HEK293 (cell line): ENCODE results near the gene FANCD2OS.

Source experiments
- ELK4 ChIP-seq: IDR thresholded peaks from 2 replicates; pipeline ENCODE4 v1.6.1; 2011; ENCODE audit warnings: mild to moderate bottlenecking, low read depth, low read length, borderline replicate concordance
- GLIS1 ChIP-seq: fragments of 450-650 bp; formaldehyde crosslinking; IDR thresholded peaks from 2 replicates; pipeline ENCODE4 v1.5.1; 2016; ENCODE audit warnings: missing biosample characterization, missing genetic modification characterization
- HOXA7 ChIP-seq: sonication (generic); formaldehyde crosslinking; IDR thresholded peaks from 2 replicates; pipeline ENCODE4 v1.8.1; 2022; ENCODE audit warnings: missing genetic modification reagents, borderline replicate concordance
- HOXC10 ChIP-seq: sonication (generic); formaldehyde crosslinking; IDR thresholded peaks from 2 replicates; pipeline ENCODE4 v1.8.1; 2023; ENCODE audit warnings: mild to moderate bottlenecking, missing genetic modification reagents
- KLF9 ChIP-seq: fragments of 450-650 bp; formaldehyde crosslinking; IDR thresholded peaks from 2 replicates; pipeline ENCODE4 v1.5.1; 2016; ENCODE audit warnings: missing biosample characterization, missing genetic modification characterization, low read depth
- SETDB1 ChIP-seq: IDR thresholded peaks from one replicate; pipeline ENCODE4 v1.6.1; 2017; ENCODE audit warnings: mild to moderate bottlenecking, low read length, moderate library complexity, mixed read lengths; ENCODE audit not compliant: insufficient read length
- ZBTB10 ChIP-seq: fragments of 450-650 bp; formaldehyde crosslinking; IDR thresholded peaks from 2 replicates; pipeline ENCODE4 v1.5.1; 2016; ENCODE audit warnings: missing biosample characterization, missing genetic modification characterization
- ZBTB26 ChIP-seq: fragments of 450-650 bp; formaldehyde crosslinking; optimal IDR thresholded peaks from 2 replicates; pipeline ENCODE3; 2016; ENCODE audit warnings: missing biosample characterization, mild to moderate bottlenecking, missing genetic modification characterization
- ZBTB6 ChIP-seq: fragments of 450-650 bp; formaldehyde crosslinking; IDR thresholded peaks from 2 replicates; pipeline ENCODE4 v1.5.1; 2017; ENCODE audit warnings: missing biosample characterization, missing genetic modification characterization
- ZFP3 ChIP-seq: fragments of 450-650 bp; formaldehyde crosslinking; IDR thresholded peaks from 2 replicates; pipeline ENCODE4 v1.5.1; 2016; ENCODE audit warnings: low read depth, missing biosample characterization, missing genetic modification characterization
- ZNF138 ChIP-seq: fragments of 450-650 bp; formaldehyde crosslinking; IDR thresholded peaks from 2 replicates; pipeline ENCODE4 v1.5.1; 2016; ENCODE audit warnings: missing biosample characterization, missing genetic modification characterization, borderline replicate concordance
- ZNF202 ChIP-seq: fragments of 450-650 bp; formaldehyde crosslinking; IDR thresholded peaks from 2 replicates; pipeline ENCODE4 v1.5.1; 2016; ENCODE audit warnings: missing biosample characterization, missing genetic modification characterization, borderline replicate concordance
- ZNF223 ChIP-seq: fragments of 450-650 bp; formaldehyde crosslinking; IDR thresholded peaks from 2 replicates; pipeline ENCODE4 v1.5.1; 2016; ENCODE audit warnings: missing biosample characterization, missing genetic modification characterization
- ZNF23 ChIP-seq: fragments of 450-650 bp; formaldehyde crosslinking; IDR thresholded peaks from 2 replicates; pipeline ENCODE4 v1.5.1; 2016; ENCODE audit warnings: missing biosample characterization, missing genetic modification characterization, borderline replicate concordance
- ZNF266 ChIP-seq: fragments of 450-650 bp; formaldehyde crosslinking; IDR thresholded peaks from 2 replicates; pipeline ENCODE4 v1.5.1; 2016; ENCODE audit warnings: missing biosample characterization, missing genetic modification characterization, low read depth
- ZNF280D ChIP-seq: fragments of 450-650 bp; formaldehyde crosslinking; IDR thresholded peaks from 2 replicates; pipeline ENCODE4 v1.5.1; 2016; ENCODE audit warnings: missing biosample characterization, missing genetic modification characterization
- ZNF302 ChIP-seq: fragments of 450-650 bp; formaldehyde crosslinking; IDR thresholded peaks from 2 replicates; pipeline ENCODE4 v1.5.1; 2016; ENCODE audit warnings: missing biosample characterization, missing genetic modification characterization, low read depth
- ZNF423 ChIP-seq: fragments of 450-650 bp; formaldehyde crosslinking; IDR thresholded peaks from 2 replicates; pipeline ENCODE4 v1.5.1; 2016; ENCODE audit warnings: missing biosample characterization, missing genetic modification characterization
- ZNF560 ChIP-seq: fragments of 450-650 bp; formaldehyde crosslinking; IDR thresholded peaks from 2 replicates; pipeline ENCODE4 v1.5.1; 2017; ENCODE audit warnings: missing biosample characterization, missing genetic modification characterization, borderline replicate concordance
- ZNF621 ChIP-seq: fragments of 450-650 bp; formaldehyde crosslinking; IDR thresholded peaks from 2 replicates; pipeline ENCODE4 v1.5.1; 2017; ENCODE audit warnings: missing biosample characterization, missing genetic modification characterization
- ZNF629 ChIP-seq: fragments of 450-650 bp; formaldehyde crosslinking; IDR thresholded peaks from 2 replicates; pipeline ENCODE4 v1.5.1; 2017; ENCODE audit warnings: missing biosample characterization, missing genetic modification characterization
- ZNF664 ChIP-seq: fragments of 450-650 bp; formaldehyde crosslinking; IDR thresholded peaks from 2 replicates; pipeline ENCODE4 v1.5.1; 2016; ENCODE audit warnings: missing biosample characterization, missing genetic modification characterization
- ZNF707 ChIP-seq: fragments of 450-650 bp; formaldehyde crosslinking; IDR thresholded peaks from 2 replicates; pipeline ENCODE4 v1.5.1; 2016; ENCODE audit warnings: missing biosample characterization, missing genetic modification characterization
- ZNF768 ChIP-seq: fragments of 450-650 bp; formaldehyde crosslinking; IDR thresholded peaks from 2 replicates; pipeline ENCODE4 v1.5.1; 2018; ENCODE audit warnings: missing biosample characterization, mild to moderate bottlenecking, missing genetic modification characterization
- ZNF785 ChIP-seq: fragments of 450-650 bp; formaldehyde crosslinking; IDR thresholded peaks from 2 replicates; pipeline ENCODE4 v1.5.1; 2016; ENCODE audit warnings: missing biosample characterization, missing genetic modification characterization
- TF ChIP-seq, protein P1 (sequence below): fragments of 450-650 bp; formaldehyde crosslinking; IDR thresholded peaks from 2 replicates; pipeline ENCODE4 v1.5.1; 2017; ENCODE audit warnings: missing biosample characterization, missing genetic modification characterization
- TF ChIP-seq, protein P2 (sequence below): fragments of 450-650 bp; formaldehyde crosslinking; IDR thresholded peaks from 2 replicates; pipeline ENCODE4 v1.5.1; 2017; ENCODE audit warnings: missing biosample characterization, missing genetic modification characterization

The FANCD2OS gene

DNA sequence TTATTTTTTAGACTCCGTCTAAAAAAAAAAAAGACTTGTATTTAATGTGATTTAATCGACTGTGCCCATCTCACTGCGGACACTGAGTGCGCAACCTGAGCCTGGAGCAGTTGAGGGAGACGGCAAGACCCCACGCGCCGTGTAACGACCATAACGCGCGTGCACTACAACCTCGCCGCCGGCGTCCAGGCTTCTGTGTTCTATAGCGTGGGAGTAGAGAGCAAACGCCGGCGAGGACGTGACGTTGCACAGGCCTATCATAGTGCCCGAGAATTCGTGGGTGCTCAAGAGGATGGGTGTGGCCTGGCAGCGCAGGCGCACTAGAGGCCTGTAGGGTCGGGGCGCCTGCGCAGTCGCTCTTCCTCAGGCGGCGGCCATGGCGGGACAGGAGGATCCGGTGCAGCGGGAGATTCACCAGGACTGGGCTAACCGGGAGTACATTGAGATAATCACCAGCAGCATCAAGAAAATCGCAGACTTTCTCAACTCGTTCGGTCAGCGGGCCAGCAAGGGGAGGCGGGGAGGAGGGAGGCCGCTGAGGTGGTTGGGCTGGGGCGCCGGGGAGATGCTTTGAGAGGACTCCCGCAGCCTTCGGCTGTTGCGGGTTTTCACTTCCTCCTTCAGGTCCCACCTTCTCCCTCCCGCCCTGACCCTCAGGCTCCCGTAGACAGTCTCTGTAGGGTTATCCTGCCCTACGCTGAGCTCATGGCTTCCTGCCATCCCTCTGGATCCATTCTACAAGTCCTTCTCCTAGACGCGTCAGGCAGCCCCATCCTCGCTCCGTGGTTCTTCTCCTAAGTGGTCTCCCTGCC is 7.5 kb upstream of the FANCD2OS start, which contains the start of gene BRK1 (continued):
- TF ChIP-seq ZNF138 (tag by site-specific recombination) (no peak), ZNF202 (tag by site-specific recombination) (no peak), KLF9 (tag by site-specific recombination) (peak; percentile 85), HOXC10 (CRISPR knock-in tag) (no peak), ZNF629 (peak; percentile 93), ZNF768 (tag by site-specific recombination) (no peak), ZNF664 (tag by site-specific recombination) (no peak), SETDB1 (no peak), ZNF621 (tag by site-specific recombination) (no peak), ZBTB6 (no peak), ELK4 (no peak), ZNF280D (tag by site-specific recombination) (no peak), ZNF223 (tag by site-specific recombination) (no peak), ZNF785 (0 out of 2 replicates have a peak, but pooled peaks have one; percentile 37), ZNF707 (tag by site-specific recombination) (no peak), ZNF423 (tag by site-specific recombination) (no peak), GLIS1 (tag by site-specific recombination) (peak; percentile 31; the same call in 1 of the 2 replicates), HOXA7 (CRISPR knock-in tag) (no peak), ZBTB26 (tag by site-specific recombination) (peak; percentile 86), ZBTB10 (tag by site-specific recombination) (no peak), ZFP3 (tag by site-specific recombination) (no peak), ZNF560 (tag by site-specific recombination) (no peak), ZNF302 (tag by site-specific recombination) (no peak), ZNF23 (tag by site-specific recombination) (no peak), ZNF266 (no peak)
- TF ChIP-seq, protein P1, sequence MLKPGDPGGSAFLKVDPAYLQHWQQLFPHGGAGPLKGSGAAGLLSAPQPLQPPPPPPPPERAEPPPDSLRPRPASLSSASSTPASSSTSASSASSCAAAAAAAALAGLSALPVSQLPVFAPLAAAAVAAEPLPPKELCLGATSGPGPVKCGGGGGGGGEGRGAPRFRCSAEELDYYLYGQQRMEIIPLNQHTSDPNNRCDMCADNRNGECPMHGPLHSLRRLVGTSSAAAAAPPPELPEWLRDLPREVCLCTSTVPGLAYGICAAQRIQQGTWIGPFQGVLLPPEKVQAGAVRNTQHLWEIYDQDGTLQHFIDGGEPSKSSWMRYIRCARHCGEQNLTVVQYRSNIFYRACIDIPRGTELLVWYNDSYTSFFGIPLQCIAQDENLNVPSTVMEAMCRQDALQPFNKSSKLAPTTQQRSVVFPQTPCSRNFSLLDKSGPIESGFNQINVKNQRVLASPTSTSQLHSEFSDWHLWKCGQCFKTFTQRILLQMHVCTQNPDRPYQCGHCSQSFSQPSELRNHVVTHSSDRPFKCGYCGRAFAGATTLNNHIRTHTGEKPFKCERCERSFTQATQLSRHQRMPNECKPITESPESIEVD (tag by site-specific recombination): no peak
- TF ChIP-seq, protein P2, sequence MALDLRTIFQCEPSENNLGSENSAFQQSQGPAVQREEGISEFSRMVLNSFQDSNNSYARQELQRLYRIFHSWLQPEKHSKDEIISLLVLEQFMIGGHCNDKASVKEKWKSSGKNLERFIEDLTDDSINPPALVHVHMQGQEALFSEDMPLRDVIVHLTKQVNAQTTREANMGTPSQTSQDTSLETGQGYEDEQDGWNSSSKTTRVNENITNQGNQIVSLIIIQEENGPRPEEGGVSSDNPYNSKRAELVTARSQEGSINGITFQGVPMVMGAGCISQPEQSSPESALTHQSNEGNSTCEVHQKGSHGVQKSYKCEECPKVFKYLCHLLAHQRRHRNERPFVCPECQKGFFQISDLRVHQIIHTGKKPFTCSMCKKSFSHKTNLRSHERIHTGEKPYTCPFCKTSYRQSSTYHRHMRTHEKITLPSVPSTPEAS (tag by site-specific recombination): no peak
